ENCODE results near the gene CFAP126.
"Not testable (repeated sequence)": the region's sequence is repeated elsewhere in the genome, so short reads cannot be mapped to it uniquely, and the experiment has no call there.

Gene CFAP126

DNA sequence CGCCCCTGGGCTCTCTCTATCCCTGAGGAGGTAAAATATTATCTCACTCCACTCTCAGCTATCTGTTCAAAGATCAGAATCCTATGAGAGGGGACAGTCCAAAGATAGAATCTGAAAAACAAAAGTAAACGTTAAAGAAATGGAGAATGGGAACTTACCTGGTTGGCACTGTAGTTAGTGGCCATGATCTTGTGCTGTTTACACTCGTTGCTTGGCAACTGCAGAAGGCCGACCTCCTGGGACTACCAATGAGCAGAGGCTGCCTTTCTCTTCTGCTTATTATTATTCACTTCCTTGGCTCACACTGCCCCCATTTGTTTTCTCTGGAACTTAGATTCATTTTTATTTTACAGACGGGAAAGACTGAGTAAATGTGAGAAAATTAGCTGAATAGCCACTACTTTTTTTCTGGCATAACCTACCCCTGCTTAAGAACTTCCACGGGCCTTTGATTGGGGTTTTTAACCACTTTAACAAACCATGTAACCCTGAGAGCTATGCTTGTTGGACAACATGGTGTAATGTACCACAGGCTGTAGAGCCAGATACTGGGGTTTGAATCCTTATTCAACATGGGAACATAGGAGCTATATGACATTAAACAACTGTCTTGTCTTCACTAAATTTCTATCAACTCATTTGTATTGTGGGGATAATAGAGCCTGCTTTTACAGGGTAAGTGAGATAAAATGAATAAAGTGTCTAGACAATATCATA is at the start of gene CFAP126:
TSS of gene CFAP126 (minus strand) at position 193 of the 717 bp plus-strand sequence. CDS start at position 185, 8 bp downstream.
- peak in 1 of 2 experiments; percentile 28 for DNase-seq

GRCh38 chr1:161413050-161413449 is 45.4 kb upstream of the CFAP126 start:
- not testable (repeated sequence) for DNase-seq

DNA sequence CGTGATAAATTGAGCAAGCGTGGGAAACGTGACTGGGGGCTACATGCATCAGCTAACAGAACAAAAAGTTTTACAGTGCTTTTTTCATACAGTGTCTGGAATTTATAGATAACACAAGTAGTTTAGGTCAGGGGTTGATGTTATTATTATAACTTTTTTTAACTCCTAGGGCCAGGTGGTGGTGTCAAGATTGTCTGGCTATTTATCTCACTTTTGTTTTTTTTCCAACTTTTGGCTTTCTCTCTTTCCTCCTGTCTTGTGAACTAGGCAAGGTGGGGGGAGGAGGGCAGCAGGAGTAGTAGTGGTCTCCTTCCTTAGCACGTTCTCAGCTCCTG is 42.9 kb upstream of the CFAP126 start:
- DNase-seq = not testable (repeated sequence)

DNA sequence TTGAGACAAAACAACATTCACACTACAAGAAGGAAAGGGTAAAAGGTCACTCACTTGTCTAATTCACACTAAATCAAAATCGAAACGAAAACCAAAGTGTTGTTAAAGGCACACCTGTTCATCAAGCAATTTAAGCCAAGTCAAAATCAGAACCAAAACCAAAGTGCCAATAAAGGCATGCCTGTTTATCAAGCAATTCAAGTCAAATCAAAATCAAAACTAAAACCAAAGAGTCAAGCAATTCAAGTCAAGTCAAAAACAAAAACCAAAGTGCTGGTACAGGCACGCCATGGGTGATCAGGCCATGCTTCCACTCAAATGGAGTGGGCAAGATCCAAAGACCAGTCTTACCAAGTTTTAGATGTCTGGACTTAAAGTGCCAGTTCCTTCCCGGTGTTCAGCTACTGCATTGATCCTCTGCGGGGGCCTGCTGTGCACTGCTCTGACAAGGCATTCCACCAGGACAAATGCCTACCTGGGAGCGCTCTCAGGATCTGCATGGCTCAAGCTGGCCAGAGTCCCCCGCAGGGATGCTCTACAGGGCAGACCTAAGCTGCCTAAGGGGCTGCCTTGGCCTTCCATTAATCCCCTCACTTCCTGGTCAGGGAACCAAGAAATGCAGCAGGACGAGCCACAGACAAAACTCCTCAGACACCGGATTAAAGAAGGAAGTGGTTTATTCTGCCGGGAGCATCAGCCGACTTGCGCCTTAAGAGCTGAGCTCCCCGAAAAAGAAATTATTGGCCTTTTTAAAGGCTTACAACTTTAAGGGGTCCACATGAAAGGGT is 42.4 kb upstream of the CFAP126 start:
- not testable (repeated sequence) for DNase-seq

DNA sequence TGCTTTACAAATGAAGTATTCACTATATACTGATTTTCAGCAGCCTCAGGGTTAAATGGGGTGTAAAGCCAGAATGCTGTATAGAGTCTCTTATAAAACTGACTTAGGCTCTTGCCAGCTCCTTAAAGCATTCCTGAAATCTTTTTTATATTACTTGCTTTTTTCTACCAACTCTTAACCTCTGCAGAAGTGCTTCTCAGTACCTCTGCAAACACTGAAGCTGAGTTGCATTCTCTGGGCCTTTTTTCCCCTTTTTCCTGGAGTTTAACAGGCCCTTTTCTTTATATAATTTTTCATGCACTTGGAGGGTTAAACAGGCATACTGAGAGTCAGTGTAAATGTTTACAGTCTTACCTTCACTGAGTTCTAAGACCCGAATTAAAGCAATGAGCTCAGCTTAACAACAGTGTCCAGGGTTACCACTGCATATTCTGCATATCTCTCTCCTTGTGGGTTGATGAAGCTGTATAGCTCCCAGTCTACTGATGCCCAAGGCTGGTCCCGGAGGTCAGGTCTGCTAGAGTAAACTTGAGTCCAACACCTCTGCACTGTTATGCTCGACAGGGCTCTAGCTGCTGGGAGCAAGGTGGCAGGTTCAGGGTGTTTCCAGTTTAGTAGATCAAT is 40.9 kb upstream of the CFAP126 start:
- DNase-seq = no peak

DNA sequence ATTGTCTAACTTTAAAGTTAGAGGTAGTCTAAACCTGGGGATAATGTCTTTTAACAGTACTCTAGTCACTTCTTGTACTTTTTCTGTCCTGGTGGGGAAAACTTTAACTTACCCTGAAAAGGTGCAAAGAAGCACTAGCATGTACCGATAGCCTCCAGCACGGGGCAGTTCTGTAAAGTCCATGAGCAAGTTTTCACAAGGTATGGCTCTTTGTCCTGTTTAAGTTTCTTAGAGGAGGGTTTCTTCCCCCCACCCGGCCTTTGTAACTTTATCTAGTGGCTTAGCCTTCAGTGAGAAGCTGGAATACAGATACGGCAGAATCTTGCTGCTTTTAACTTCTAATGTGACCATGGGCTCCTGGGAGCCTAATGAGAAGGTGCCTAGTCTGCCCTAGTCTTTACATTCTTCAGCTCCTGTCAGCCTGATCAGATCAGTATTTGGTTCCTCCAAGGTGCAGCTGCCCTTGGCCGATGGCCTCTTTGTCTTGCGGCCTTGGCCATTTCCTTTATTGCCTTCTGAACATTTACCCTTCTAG is 39.8 kb upstream of the CFAP126 start:
- no peak for DNase-seq

- not testable (repeated sequence) for DNase-seq
These were observed 38.9 kb upstream of the CFAP126 start for GRCh38 chr1:161406551-161406950.

GRCh38 chr1:161404051-161404597 is 36.4 kb upstream of the CFAP126 start:
- DNase-seq = no peak

DNA sequence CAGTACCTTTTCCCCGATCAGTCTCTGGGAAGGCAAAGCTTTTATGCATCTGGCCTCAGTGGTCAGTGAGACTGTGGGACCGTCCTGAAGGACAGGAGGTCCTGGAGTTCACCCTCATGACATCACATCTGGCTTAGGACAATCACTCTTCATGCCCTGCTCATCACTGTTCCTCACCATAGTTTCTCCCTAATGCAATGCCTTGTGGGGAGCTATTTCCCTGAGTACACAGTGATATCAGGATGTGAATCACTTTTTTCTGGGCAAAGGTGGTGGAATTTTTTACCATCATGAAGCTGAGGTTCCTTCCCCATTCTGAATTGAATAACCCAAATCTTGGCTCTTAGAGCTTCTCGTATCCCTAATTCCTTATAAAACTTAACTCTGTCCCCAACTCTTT is 34.8 kb upstream of the CFAP126 start:
- no peak for DNase-seq

DNA sequence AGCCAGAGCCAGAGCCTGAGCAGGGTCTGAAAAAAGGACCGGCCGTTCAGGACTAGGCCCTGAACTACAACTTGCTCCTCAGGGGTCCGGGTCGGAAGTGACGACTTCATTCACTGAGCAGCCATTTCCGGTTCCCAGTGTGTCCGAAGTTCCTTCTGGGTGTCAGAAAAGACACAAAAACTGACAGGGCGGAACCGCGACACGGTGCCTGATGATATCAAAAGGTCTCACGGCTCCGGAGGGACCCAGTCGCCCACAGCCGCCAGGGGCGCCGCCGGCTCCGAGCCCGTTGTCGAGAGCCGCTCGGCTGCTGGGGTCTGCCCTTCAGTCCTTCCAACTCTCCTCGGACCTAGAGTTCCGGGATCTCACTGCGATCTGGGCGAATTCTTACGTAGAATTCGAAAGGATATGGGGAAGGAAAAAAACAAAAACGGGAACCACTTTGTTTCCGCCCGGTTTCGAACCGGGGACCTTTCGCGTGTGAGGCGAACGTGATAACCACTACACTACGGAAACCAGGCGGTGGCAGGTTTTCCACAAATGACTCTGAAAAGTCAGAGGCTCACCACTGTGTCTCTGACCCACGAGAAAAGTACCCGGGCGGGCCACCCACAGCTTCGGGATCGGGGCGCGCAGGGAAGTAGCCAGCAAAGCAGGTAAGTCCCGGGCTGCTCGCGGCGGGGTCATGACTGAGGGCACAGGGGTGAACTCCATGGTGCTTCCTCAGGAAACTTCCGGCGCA is 31.8 kb upstream of the CFAP126 start:
- peak; percentile 94 for DNase-seq

DNA sequence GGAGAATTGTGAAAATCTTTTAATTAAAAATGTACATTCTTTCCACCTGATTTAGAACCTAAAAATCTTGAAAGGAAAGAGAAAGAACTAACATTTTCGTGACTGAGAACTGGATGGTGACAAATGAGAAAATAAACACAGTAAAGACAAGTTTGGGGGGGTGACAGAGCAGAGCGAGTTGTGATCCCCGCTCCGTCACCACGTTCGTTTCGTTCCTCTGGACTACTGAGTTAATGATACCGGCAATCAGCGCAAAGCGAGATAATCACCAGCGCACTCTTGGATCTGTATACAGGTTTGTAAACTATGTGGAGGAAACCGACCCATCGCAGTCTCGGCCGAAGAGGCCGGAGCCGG is 31.2 kb upstream of the CFAP126 start:
- no peak for DNase-seq

DNA sequence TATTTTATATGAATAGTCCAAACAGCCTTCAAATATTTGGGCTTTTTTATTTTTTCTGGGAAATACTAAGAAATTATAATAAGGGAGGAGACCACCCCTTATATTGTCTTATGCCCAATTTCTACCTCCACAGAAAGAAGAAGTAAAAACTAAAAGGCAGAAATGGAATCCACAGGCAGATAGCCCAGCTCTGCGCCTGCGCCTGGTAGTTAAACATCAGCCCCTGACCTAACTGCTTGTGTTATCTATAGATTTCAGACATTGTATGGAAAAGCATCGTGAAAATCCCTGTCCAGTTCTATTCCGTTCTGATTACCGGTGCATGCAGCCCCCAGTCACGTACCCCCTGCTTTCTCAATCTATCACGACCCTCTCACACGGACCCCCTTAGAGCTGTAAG is 29.4 kb upstream of the CFAP126 start:
- not testable (repeated sequence) for DNase-seq

GRCh38 chr1:161393151-161393550 is 25.5 kb upstream of the CFAP126 start:
- no peak for DNase-seq

GRCh38 chr1:161391611-161392010 is 23.9 kb upstream of the CFAP126 start:
- no peak for DNase-seq

DNA sequence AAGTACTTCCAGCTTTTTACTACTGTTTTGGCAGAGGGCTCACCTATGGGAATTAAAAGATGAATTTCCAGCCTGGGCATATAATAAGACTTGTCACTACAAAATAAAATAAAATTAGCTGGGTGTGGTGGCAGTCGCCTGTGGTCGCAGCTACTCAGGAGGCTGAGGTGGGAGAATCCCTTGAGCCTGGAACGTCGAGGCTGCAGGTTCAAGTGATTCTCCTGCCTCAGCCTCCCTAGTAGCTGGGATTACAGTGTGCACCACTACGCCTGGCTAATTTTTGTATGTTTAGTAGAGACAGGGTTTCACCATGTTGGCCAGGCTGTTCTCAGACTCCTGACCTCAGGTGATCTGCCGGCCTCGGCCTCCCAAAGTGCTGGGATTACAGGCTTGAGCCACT is 23.5 kb upstream of the CFAP126 start:
- DNase-seq = not testable (repeated sequence)

GRCh38 chr1:161390559-161390858 is 22.8 kb upstream of the CFAP126 start:
- peak in 1 of 2 experiments; percentile 63 for DNase-seq

GRCh38 chr1:161389691-161390558 is 22.2 kb upstream of the CFAP126 start:
- DNase-seq = peak; percentile 95 to 97

GRCh38 chr1:161389158-161389557 is 21.5 kb upstream of the CFAP126 start:
- not testable (repeated sequence) for DNase-seq

DNA sequence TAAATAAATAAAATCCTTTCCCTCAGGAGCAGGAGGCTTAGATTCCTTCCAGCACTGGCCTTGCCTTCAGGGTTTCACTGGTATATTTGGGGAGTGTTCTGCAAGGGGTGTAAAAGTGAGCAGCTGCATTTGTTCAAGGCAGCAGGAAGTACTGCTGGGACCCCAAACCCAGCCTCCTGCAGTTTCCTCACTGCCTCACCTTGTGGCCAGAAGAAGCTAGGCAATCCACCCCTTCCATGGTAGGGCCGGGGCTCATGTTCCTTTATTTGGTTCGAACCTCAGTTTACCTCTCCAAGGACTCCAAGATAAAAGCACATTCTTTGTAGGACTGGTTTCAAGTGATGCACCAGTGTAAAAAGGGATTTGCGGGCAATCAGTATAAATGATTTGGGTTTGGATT is 21.0 kb upstream of the CFAP126 start:
- DNase-seq = no peak

DNA sequence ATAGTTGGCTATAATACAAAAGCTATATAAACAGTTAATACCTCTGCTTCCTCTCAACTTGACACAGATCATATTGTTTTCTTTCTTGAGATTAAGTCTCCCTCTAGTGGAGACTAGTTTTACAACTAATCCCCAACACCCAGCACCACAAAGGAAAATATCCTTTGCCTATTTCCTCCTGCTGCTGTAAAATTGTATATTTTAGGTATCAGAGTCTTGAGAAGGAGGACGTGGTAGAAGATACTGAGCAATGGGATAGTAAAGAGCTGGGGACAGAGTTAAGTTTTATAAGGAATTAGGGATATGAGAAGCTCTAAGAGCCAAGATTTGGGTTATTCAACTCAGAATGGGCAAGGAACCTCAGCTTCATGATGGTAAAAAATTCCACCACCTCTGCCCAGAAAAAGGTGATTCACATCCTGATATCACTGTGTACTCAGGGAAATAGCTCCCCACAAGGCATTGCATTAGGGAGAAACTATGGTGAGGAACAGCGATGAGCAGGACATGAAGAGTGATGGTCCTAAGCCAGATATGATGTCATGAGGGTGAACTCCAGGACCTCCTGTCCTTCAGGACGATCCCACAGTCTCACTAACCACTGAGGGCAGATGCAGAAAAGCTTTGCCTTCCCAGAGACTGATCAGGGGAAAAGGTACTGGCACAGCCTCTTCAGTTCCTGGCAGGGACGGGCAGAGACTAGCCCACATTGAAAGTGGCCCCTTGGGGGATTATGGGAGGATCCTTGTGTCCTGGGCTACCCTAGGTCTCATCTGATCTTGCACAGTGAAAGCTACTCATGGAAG is 14.7 kb upstream of the CFAP126 start:
- DNase-seq = peak; percentile 63 to 68

- no peak for DNase-seq
These were observed 14.0 kb upstream of the CFAP126 start for GRCh38 chr1:161381707-161382106.

Measured in SHP77 (cell line).